GM23338 (cell line): ENCODE results near the gene TAF9B. TPM values are rescaled to one million over a fixed set of nuclear protein-coding genes. Genes with fewer than 3 reads are reported as not detected.

Source experiments
- ATAC-seq: fragments of 200-7000 bp; cut with Tn5 transposase; 3 replicates; pipeline ENCODE4 v1.9.1; 2020
- DNase-seq: peaks from one replicate; pipeline ENCODE4 v3.0.0-alpha.2; 2015; ENCODE audit warnings: low spot score
- H2AFZ ChIP-seq: fragments of 200-600 bp; sonication (generic); 2 replicates; pipeline ENCODE4 v1.8.0; 2016; ENCODE audit warnings: antibody characterized with exemption, mild to moderate bottlenecking, moderate library complexity
- H3F3A ChIP-seq: fragments of 200-600 bp; sonication (generic); replicated peaks from 2 replicates; pipeline ENCODE4 v1.8.0; 2017; ENCODE audit warnings: antibody characterized with exemption, mixed run types, low read depth
- H3K27ac ChIP-seq: fragments of 200-600 bp; sonication (generic); 2 replicates; pipeline ENCODE4 v1.6.1; 2016; ENCODE audit warnings: low read depth
- H3K27me3 ChIP-seq: fragments of 200-600 bp; sonication (generic); 2 replicates; pipeline ENCODE4 v1.8.0; 2016; ENCODE audit warnings: mild to moderate bottlenecking, mixed run types, moderate library complexity; ENCODE audit not compliant: insufficient read depth
- H3K36me3 ChIP-seq: fragments of 200-600 bp; sonication (generic); 2 replicates; pipeline ENCODE4 v1.8.0; 2016; ENCODE audit warnings: mild to moderate bottlenecking; ENCODE audit not compliant: insufficient read depth
- H3K4me1 ChIP-seq: fragments of 200-600 bp; sonication (generic); 2 replicates; pipeline ENCODE4 v1.8.0; 2016; ENCODE audit warnings: mild to moderate bottlenecking, moderate library complexity; ENCODE audit not compliant: insufficient read depth
- H3K4me2 ChIP-seq: fragments of 200-600 bp; sonication (generic); 2 replicates; pipeline ENCODE4 v1.7.1; 2017; ENCODE audit warnings: mixed run types
- H3K4me3 ChIP-seq: fragments of 200-600 bp; sonication (generic); 2 replicates; pipeline ENCODE4 v1.6.1; 2016; ENCODE audit warnings: mixed run types
- H3K79me2 ChIP-seq: fragments of 200-600 bp; sonication (generic); replicated peaks from 2 replicates; pipeline ENCODE4 v1.8.0; 2017; ENCODE audit warnings: mild to moderate bottlenecking; ENCODE audit not compliant: insufficient read depth
- H3K9me2 ChIP-seq: fragments of 200-600 bp; sonication (generic); 2 replicates; pipeline ENCODE4 v1.8.0; 2017; ENCODE audit not compliant: insufficient read depth
- H4K20me1 ChIP-seq: fragments of 200-600 bp; sonication (generic); replicated peaks from 2 replicates; pipeline ENCODE4 v1.8.0; 2017; ENCODE audit warnings: mild to moderate bottlenecking; ENCODE audit not compliant: insufficient read depth
- H3K27ac Mint-ChIP-seq: 2 replicates; pipeline ENCODE4 v1.8.0; 2020; ENCODE audit warnings: inconsistent platforms, mild to moderate bottlenecking, moderate library complexity, mixed read lengths
- H3K27me3 Mint-ChIP-seq: 3 replicates; pipeline ENCODE4 v1.8.0; 2022; ENCODE audit warnings: low read depth, mild to moderate bottlenecking, moderate library complexity, mixed read lengths, inconsistent platforms; ENCODE audit not compliant: insufficient read depth, poor library complexity
- H3K36me3 Mint-ChIP-seq: 3 replicates; pipeline ENCODE4 v1.8.0; 2021; ENCODE audit warnings: low read depth, mild to moderate bottlenecking, inconsistent platforms, moderate library complexity, mixed read lengths
- H3K4me1 Mint-ChIP-seq: 3 replicates; pipeline ENCODE4 v1.8.0; 2020; ENCODE audit warnings: mild to moderate bottlenecking, inconsistent platforms, mixed read lengths
- H3K4me3 Mint-ChIP-seq: 3 replicates; pipeline ENCODE4 v1.8.0; 2021; ENCODE audit warnings: moderate library complexity, mild to moderate bottlenecking, inconsistent platforms, mixed read lengths
- H3K9me3 Mint-ChIP-seq: 3 replicates; pipeline ENCODE4 v1.8.0; 2020; ENCODE audit warnings: moderate library complexity, mild to moderate bottlenecking, inconsistent platforms, mixed read lengths
- CREB1 ChIP-seq: fragments of 250-450 bp; sonication (Bioruptor Pico); IDR thresholded peaks from 2 replicates; pipeline ENCODE4 v1.5.0; 2020; ENCODE audit warnings: low read depth, mild to moderate bottlenecking, moderate library complexity
- EZH2 ChIP-seq: fragments of 200-600 bp; sonication (generic); IDR thresholded peaks from one replicate; pipeline ENCODE4 v1.8.0; 2017; ENCODE audit warnings: antibody characterized with exemption, mild to moderate bottlenecking, low read depth; ENCODE audit not compliant: unreplicated experiment
- EZH2phosphoT487 ChIP-seq: fragments of 200-600 bp; sonication (generic); IDR thresholded peaks from one replicate; pipeline ENCODE4 v1.8.1; 2018; ENCODE audit warnings: antibody characterized with exemption; ENCODE audit not compliant: unreplicated experiment
- JUNB ChIP-seq: IDR thresholded peaks from one replicate; pipeline ENCODE4 v1.6.1; 2016; ENCODE audit warnings: antibody characterized with exemption; ENCODE audit not compliant: unreplicated experiment
- NANOG ChIP-seq: IDR thresholded peaks from 2 replicates; pipeline ENCODE4 v1.6.1; 2016; ENCODE audit warnings: antibody characterized with exemption, borderline replicate concordance
- POLR2AphosphoS5 ChIP-seq: IDR thresholded peaks from 2 replicates; pipeline ENCODE4 v1.6.1; 2016; ENCODE audit warnings: antibody characterized with exemption, low read depth
- STAT1 ChIP-seq: IDR thresholded peaks from one replicate; pipeline ENCODE4 v1.6.1; 2016; ENCODE audit warnings: antibody characterized with exemption; ENCODE audit not compliant: unreplicated experiment
- ZNF114 ChIP-seq: fragments of 250-450 bp; sonication (Bioruptor Pico); IDR thresholded peaks from 2 replicates; pipeline ENCODE4 v1.5.0; 2020; ENCODE audit warnings: mild to moderate bottlenecking, moderate library complexity
- ZNF331 ChIP-seq: fragments of 250-450 bp; sonication (Bioruptor Pico); IDR thresholded peaks from 2 replicates; pipeline ENCODE4 v1.5.0; 2020; ENCODE audit warnings: low read depth, mild to moderate bottlenecking, moderate library complexity
- polyA plus RNA-seq: library from polyadenylated mRNA; unstranded; fragments of >200 nt; fragmentation: Nextera tagmentation; extraction: Ambion mirVana; gene quantifications from 2 replicates; pipeline ENCODE4 v1.2.1, GENCODE V29; 2016
- total RNA-seq: library from RNA; depleted of rRNA; stranded (reverse); fragments of >200 nt; shearing (Covaris generic); gene quantifications from 2 replicates; pipeline ENCODE4 v1.2.3, GENCODE V29; 2014
- TF ChIP-seq, protein P1 (sequence below), 2 experiments: fragments of 200-600 bp in 1 of 2; sonication (generic) in 1 of 2; conservative IDR thresholded peaks; 2 replicates each; pipeline versions ENCODE4 v1.5.1 to v1.6.1; 2016 to 2017; ENCODE audit warnings: antibody characterized with exemption in 2 of 2, low read depth in 2 of 2, mild to moderate bottlenecking in 2 of 2, moderate library complexity in 1 of 2
- TF ChIP-seq, protein P2 (sequence below): fragments of 250-450 bp; sonication (Bioruptor Pico); IDR thresholded peaks from 2 replicates; pipeline ENCODE4 v1.5.0; 2020; ENCODE audit warnings: mild to moderate bottlenecking, moderate library complexity
- TF ChIP-seq, protein P3 (sequence below): IDR thresholded peaks from 2 replicates; pipeline ENCODE4 v1.6.1; 2016; ENCODE audit warnings: antibody characterized with exemption
- TF ChIP-seq, protein P4 (sequence below): IDR thresholded peaks from one replicate; pipeline ENCODE4 v1.6.1; 2018; ENCODE audit warnings: antibody characterized with exemption; ENCODE audit not compliant: unreplicated experiment

Gene TAF9B
- total and polyA plus RNA-seq, 2 experiments from 2014 or later: 23.1 to 37.8 TPM

DNA sequence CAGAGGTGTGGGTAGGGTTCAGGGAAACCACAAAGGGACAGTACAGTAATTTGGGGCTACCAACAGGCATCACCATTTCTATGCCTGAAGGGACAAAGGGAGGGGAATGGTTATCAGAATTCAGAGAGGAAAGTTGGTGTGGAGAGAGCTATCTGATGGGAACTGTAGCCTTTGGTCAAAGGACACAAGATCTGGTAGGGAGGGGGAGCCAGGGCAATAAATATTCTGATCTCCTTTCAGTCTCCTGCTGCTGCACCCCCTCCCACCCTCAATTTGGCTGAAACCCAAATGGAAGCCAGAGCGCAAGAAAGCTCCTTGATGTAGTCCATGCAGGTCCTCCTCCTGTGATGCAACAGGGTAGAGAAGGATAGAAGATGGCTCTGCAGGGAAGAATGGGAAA is 20.8 kb downstream of the TAF9B start:
- H3K36me3 ChIP-seq: peaks cover 51% of the 10 kb centered on the region

More for the DNA sequence above, 20.8 kb downstream of the TAF9B start:
- no peak overlapping the region for H3K4me3 ChIP-seq
- H3K27me3 ChIP-seq: no peaks in the 10 kb centered on the region
- H3K79me2 ChIP-seq: peaks cover 34% of the 10 kb centered on the region
- Mint-ChIP-seq H3K36me3 (peaks cover 95% of the 10 kb centered on the region), H3K27me3 (peaks cover 6% of the 10 kb centered on the region), H3K27ac (no peak overlapping the region), H3K4me3 (no peak overlapping the region), H3K9me3 (no peaks in the 10 kb centered on the region), H3K4me1 (no peaks in the 10 kb centered on the region)
- no peak for DNase-seq
- no peaks in the 10 kb centered on the region for H3F3A ChIP-seq
- no peak overlapping the region for H3K4me2 ChIP-seq
- no peak overlapping the region for H2AFZ ChIP-seq
- no peak for TF ChIP-seq JUNB
- TF ChIP-seq, protein P1, sequence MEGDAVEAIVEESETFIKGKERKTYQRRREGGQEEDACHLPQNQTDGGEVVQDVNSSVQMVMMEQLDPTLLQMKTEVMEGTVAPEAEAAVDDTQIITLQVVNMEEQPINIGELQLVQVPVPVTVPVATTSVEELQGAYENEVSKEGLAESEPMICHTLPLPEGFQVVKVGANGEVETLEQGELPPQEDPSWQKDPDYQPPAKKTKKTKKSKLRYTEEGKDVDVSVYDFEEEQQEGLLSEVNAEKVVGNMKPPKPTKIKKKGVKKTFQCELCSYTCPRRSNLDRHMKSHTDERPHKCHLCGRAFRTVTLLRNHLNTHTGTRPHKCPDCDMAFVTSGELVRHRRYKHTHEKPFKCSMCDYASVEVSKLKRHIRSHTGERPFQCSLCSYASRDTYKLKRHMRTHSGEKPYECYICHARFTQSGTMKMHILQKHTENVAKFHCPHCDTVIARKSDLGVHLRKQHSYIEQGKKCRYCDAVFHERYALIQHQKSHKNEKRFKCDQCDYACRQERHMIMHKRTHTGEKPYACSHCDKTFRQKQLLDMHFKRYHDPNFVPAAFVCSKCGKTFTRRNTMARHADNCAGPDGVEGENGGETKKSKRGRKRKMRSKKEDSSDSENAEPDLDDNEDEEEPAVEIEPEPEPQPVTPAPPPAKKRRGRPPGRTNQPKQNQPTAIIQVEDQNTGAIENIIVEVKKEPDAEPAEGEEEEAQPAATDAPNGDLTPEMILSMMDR (conservative IDR thresholded peaks at IDR 0.05; ENCODE audit: low read depth in 2 of 2): no peak
- no peak for TF ChIP-seq POLR2AphosphoS5
- TF ChIP-seq EZH2: no peak
- TF ChIP-seq NANOG: no peak
- no peak for TF ChIP-seq STAT1
- no peak for TF ChIP-seq ZNF331 (CRISPR knock-in tag)
- no peak for TF ChIP-seq ZNF114
- TF ChIP-seq, protein P2, sequence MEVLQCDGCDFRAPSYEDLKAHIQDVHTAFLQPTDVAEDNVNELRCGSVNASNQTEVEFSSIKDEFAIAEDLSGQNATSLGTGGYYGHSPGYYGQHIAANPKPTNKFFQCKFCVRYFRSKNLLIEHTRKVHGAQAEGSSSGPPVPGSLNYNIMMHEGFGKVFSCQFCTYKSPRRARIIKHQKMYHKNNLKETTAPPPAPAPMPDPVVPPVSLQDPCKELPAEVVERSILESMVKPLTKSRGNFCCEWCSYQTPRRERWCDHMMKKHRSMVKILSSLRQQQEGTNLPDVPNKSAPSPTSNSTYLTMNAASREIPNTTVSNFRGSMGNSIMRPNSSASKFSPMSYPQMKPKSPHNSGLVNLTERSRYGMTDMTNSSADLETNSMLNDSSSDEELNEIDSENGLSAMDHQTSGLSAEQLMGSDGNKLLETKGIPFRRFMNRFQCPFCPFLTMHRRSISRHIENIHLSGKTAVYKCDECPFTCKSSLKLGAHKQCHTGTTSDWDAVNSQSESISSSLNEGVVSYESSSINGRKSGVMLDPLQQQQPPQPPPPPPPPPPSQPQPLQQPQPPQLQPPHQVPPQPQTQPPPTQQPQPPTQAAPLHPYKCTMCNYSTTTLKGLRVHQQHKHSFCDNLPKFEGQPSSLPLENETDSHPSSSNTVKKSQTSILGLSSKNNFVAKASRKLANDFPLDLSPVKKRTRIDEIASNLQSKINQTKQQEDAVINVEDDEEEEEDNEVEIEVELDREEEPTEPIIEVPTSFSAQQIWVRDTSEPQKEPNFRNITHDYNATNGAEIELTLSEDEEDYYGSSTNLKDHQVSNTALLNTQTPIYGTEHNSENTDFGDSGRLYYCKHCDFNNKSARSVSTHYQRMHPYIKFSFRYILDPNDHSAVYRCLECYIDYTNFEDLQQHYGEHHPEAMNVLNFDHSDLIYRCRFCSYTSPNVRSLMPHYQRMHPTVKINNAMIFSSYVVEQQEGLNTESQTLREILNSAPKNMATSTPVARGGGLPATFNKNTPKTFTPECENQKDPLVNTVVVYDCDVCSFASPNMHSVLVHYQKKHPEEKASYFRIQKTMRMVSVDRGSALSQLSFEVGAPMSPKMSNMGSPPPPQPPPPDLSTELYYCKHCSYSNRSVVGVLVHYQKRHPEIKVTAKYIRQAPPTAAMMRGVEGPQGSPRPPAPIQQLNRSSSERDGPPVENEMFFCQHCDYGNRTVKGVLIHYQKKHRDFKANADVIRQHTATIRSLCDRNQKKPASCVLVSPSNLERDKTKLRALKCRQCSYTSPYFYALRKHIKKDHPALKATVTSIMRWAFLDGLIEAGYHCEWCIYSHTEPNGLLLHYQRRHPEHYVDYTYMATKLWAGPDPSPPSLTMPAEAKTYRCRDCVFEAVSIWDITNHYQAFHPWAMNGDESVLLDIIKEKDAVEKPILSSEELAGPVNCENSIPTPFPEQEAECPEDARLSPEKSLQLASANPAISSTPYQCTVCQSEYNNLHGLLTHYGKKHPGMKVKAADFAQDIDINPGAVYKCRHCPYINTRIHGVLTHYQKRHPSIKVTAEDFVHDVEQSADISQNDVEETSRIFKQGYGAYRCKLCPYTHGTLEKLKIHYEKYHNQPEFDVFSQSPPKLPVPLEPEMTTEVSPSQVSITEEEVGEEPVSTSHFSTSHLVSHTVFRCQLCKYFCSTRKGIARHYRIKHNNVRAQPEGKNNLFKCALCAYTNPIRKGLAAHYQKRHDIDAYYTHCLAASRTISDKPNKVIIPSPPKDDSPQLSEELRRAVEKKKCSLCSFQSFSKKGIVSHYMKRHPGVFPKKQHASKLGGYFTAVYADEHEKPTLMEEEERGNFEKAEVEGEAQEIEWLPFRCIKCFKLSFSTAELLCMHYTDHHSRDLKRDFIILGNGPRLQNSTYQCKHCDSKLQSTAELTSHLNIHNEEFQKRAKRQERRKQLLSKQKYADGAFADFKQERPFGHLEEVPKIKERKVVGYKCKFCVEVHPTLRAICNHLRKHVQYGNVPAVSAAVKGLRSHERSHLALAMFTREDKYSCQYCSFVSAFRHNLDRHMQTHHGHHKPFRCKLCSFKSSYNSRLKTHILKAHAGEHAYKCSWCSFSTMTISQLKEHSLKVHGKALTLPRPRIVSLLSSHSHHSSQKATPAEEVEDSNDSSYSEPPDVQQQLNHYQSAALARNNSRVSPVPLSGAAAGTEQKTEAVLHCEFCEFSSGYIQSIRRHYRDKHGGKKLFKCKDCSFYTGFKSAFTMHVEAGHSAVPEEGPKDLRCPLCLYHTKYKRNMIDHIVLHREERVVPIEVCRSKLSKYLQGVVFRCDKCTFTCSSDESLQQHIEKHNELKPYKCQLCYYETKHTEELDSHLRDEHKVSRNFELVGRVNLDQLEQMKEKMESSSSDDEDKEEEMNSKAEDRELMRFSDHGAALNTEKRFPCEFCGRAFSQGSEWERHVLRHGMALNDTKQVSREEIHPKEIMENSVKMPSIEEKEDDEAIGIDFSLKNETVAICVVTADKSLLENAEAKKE (CRISPR knock-in tag): no peak
- no peak for TF ChIP-seq CREB1 (CRISPR knock-in tag)
- no peak for TF ChIP-seq EZH2phosphoT487
- TF ChIP-seq, protein P3, sequence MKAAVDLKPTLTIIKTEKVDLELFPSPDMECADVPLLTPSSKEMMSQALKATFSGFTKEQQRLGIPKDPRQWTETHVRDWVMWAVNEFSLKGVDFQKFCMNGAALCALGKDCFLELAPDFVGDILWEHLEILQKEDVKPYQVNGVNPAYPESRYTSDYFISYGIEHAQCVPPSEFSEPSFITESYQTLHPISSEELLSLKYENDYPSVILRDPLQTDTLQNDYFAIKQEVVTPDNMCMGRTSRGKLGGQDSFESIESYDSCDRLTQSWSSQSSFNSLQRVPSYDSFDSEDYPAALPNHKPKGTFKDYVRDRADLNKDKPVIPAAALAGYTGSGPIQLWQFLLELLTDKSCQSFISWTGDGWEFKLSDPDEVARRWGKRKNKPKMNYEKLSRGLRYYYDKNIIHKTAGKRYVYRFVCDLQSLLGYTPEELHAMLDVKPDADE: no peak
- TF ChIP-seq, protein P4, sequence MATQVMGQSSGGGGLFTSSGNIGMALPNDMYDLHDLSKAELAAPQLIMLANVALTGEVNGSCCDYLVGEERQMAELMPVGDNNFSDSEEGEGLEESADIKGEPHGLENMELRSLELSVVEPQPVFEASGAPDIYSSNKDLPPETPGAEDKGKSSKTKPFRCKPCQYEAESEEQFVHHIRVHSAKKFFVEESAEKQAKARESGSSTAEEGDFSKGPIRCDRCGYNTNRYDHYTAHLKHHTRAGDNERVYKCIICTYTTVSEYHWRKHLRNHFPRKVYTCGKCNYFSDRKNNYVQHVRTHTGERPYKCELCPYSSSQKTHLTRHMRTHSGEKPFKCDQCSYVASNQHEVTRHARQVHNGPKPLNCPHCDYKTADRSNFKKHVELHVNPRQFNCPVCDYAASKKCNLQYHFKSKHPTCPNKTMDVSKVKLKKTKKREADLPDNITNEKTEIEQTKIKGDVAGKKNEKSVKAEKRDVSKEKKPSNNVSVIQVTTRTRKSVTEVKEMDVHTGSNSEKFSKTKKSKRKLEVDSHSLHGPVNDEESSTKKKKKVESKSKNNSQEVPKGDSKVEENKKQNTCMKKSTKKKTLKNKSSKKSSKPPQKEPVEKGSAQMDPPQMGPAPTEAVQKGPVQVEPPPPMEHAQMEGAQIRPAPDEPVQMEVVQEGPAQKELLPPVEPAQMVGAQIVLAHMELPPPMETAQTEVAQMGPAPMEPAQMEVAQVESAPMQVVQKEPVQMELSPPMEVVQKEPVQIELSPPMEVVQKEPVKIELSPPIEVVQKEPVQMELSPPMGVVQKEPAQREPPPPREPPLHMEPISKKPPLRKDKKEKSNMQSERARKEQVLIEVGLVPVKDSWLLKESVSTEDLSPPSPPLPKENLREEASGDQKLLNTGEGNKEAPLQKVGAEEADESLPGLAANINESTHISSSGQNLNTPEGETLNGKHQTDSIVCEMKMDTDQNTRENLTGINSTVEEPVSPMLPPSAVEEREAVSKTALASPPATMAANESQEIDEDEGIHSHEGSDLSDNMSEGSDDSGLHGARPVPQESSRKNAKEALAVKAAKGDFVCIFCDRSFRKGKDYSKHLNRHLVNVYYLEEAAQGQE: no peak
- no peaks in the 10 kb centered on the region for H3K4me1 ChIP-seq
- peaks cover 9% of the 10 kb centered on the region for H4K20me1 ChIP-seq
- ATAC-seq: no peak
- no peak overlapping the region for H3K27ac ChIP-seq
- no peaks in the 10 kb centered on the region for H3K9me2 ChIP-seq
